ENCODE data around the gene CD4. TPM values are rescaled to one million over a fixed set of nuclear protein-coding genes. Genes with fewer than 3 reads are reported as not detected.

The CD4 gene
- total RNA-seq, 1 donor from 2014 or later = 0.62 TPM

- no peak for DNase-seq (ENCODE audit: extremely low spot score, unreplicated experiment)
- H3K9me3 Mint-ChIP-seq (ENCODE audit: unreplicated experiment) = no peaks in the 10 kb centered on the region
- H3K4me3 Mint-ChIP-seq (ENCODE audit: unreplicated experiment) = no peak overlapping the region
- no peak overlapping the region for H3K27ac Mint-ChIP-seq (ENCODE audit: unreplicated experiment)
- no peak for TF ChIP-seq CTCF (IDR thresholded peaks at IDR 0.05)
- H3K4me1 Mint-ChIP-seq (ENCODE audit: unreplicated experiment) = no peaks in the 10 kb centered on the region
- H3K36me3 Mint-ChIP-seq (ENCODE audit: unreplicated experiment) = peaks cover 2% of the 10 kb centered on the region
- peaks cover 40% of the 10 kb centered on the region for H3K27me3 Mint-ChIP-seq (ENCODE audit: unreplicated experiment)
Observed at GRCh38 chr12:6813363-6813762, 24.0 kb downstream of the CD4 start.

- no peak overlapping the region for H3K4me3 Mint-ChIP-seq (ENCODE audit: unreplicated experiment)
- no peak for TF ChIP-seq CTCF (IDR thresholded peaks at IDR 0.05)
- H3K36me3 Mint-ChIP-seq (ENCODE audit: unreplicated experiment) = no peaks in the 10 kb centered on the region
- H3K27me3 Mint-ChIP-seq (ENCODE audit: unreplicated experiment) = peaks cover 24% of the 10 kb centered on the region
- DNase-seq (ENCODE audit: extremely low spot score, unreplicated experiment) = no peak
- H3K27ac Mint-ChIP-seq (ENCODE audit: unreplicated experiment) = no peak overlapping the region
- H3K9me3 Mint-ChIP-seq (ENCODE audit: unreplicated experiment) = no peaks in the 10 kb centered on the region
- H3K4me1 Mint-ChIP-seq (ENCODE audit: unreplicated experiment) = peaks cover 22% of the 10 kb centered on the region
Observed at GRCh38 chr12:6816598-6816997, 27.3 kb downstream of the CD4 start.

- H3K4me3 Mint-ChIP-seq (ENCODE audit: unreplicated experiment) = no peak overlapping the region
- peaks cover 24% of the 10 kb centered on the region for H3K27me3 Mint-ChIP-seq (ENCODE audit: unreplicated experiment)
- no peak overlapping the region for H3K27ac Mint-ChIP-seq (ENCODE audit: unreplicated experiment)
- DNase-seq (ENCODE audit: extremely low spot score, unreplicated experiment) = no peak
- peaks cover 25% of the 10 kb centered on the region for H3K4me1 Mint-ChIP-seq (ENCODE audit: unreplicated experiment)
- H3K9me3 Mint-ChIP-seq (ENCODE audit: unreplicated experiment) = no peaks in the 10 kb centered on the region
- H3K36me3 Mint-ChIP-seq (ENCODE audit: unreplicated experiment) = no peaks in the 10 kb centered on the region
- TF ChIP-seq CTCF (IDR thresholded peaks at IDR 0.05) = no peak
Observed at GRCh38 chr12:6817098-6817497, 27.8 kb downstream of the CD4 start.

- Mint-ChIP-seq H3K27ac (ENCODE audit: unreplicated experiment) (no peak overlapping the region), H3K4me3 (ENCODE audit: unreplicated experiment) (no peak overlapping the region), H3K9me3 (ENCODE audit: unreplicated experiment) (no peaks in the 10 kb centered on the region), H3K27me3 (ENCODE audit: unreplicated experiment) (peaks cover 24% of the 10 kb centered on the region), H3K4me1 (ENCODE audit: unreplicated experiment) (peaks cover 31% of the 10 kb centered on the region), H3K36me3 (ENCODE audit: unreplicated experiment) (no peaks in the 10 kb centered on the region)
- no peak for DNase-seq (ENCODE audit: extremely low spot score, unreplicated experiment)
- no peak for TF ChIP-seq CTCF (IDR thresholded peaks at IDR 0.05)
Observed at GRCh38 chr12:6817662-6818157, 28.4 kb downstream of the CD4 start.

GRCh38 chr12:6818222-6818621, 28.9 kb downstream of the CD4 start:
- H3K4me3 Mint-ChIP-seq (ENCODE audit: unreplicated experiment) = no peak overlapping the region
- H3K36me3 Mint-ChIP-seq (ENCODE audit: unreplicated experiment) = no peaks in the 10 kb centered on the region
- peaks cover 36% of the 10 kb centered on the region for H3K4me1 Mint-ChIP-seq (ENCODE audit: unreplicated experiment)
- no peaks in the 10 kb centered on the region for H3K9me3 Mint-ChIP-seq (ENCODE audit: unreplicated experiment)
- TF ChIP-seq CTCF (IDR thresholded peaks at IDR 0.05) = no peak
- peaks cover 23% of the 10 kb centered on the region for H3K27me3 Mint-ChIP-seq (ENCODE audit: unreplicated experiment)
- no peak overlapping the region for H3K27ac Mint-ChIP-seq (ENCODE audit: unreplicated experiment)
- DNase-seq (ENCODE audit: extremely low spot score, unreplicated experiment) = no peak

Data from osteocyte (in vitro differentiated cells).